Caco-2 (cell line): ENCODE measurements around the gene TIGD2. TPM values are rescaled to one million over a fixed set of nuclear protein-coding genes. Genes with fewer than 3 reads are reported as not detected.

Source experiments
- BruUV-seq: library from RNA; stranded (reverse); fragments of 400-500 nt; replicated peaks from 2 replicates; lab custom pipeline; 2021; lab: Mats Ljungman, UMichigan
- CTCF ChIA-PET: fragments of 300-600 bp; sonication (Branson Sonifier 250); formaldehyde crosslinking; loops from one replicate; lab custom pipeline; 2022; ENCODE audit warnings: antibody characterized with exemption; lab: Charles Lee
- POLR2A ChIA-PET: fragments of 300-600 bp; sonication (Branson Sonifier 250); formaldehyde crosslinking; loops from one replicate; lab custom pipeline; 2022; ENCODE audit warnings: antibody characterized with exemption; lab: Charles Lee
- DNase-seq, 2 experiments: peaks; one replicate each; pipeline versions ENCODE4 v3.0.0 to v3.0.0-alpha.2; 2020 to 2022
- H3K27me3 ChIP-seq: replicated peaks from 2 replicates; pipeline ENCODE4 v1.6.0; 2011; ENCODE audit warnings: low read length; ENCODE audit not compliant: control insufficient read depth, insufficient read depth
- H3K36me3 ChIP-seq: 2 replicates; pipeline ENCODE4 v1.5.1; 2011; ENCODE audit warnings: low read length; ENCODE audit not compliant: control insufficient read depth, insufficient read depth
- H3K4me1 ChIP-seq: fragments of 250-450 bp; sonication (Bioruptor Pico); 2 replicates; pipeline ENCODE4 v1.5.1; 2020; ENCODE audit warnings: mild to moderate bottlenecking
- H3K4me3 ChIP-seq: 2 replicates; pipeline ENCODE4 v1.5.1; 2011; ENCODE audit warnings: low read depth, mild to moderate bottlenecking, control low read depth, low read length
- H3K9me3 ChIP-seq: fragments of 250-450 bp; sonication (Bioruptor Pico); 2 replicates; pipeline ENCODE4 v1.5.1; 2020; ENCODE audit warnings: mild to moderate bottlenecking, moderate library complexity
- H3K27ac Mint-ChIP-seq: one replicate; pipeline ENCODE4 v1.8.0; 2022; ENCODE audit warnings: mixed read lengths; ENCODE audit not compliant: unreplicated experiment
- H3K27me3 Mint-ChIP-seq: one replicate; pipeline ENCODE4 v1.8.0; 2022; ENCODE audit warnings: mixed read lengths; ENCODE audit not compliant: insufficient read depth, unreplicated experiment
- H3K36me3 Mint-ChIP-seq: one replicate; pipeline ENCODE4 v1.8.0; 2022; ENCODE audit warnings: mild to moderate bottlenecking, mixed read lengths; ENCODE audit not compliant: insufficient read depth, unreplicated experiment
- H3K4me1 Mint-ChIP-seq: one replicate; pipeline ENCODE4 v1.8.0; 2022; ENCODE audit warnings: low read depth, mixed read lengths; ENCODE audit not compliant: unreplicated experiment
- H3K4me3 Mint-ChIP-seq: one replicate; pipeline ENCODE4 v1.8.0; 2022; ENCODE audit warnings: mild to moderate bottlenecking, moderate library complexity, mixed read lengths; ENCODE audit not compliant: unreplicated experiment
- H3K9me3 Mint-ChIP-seq: one replicate; pipeline ENCODE4 v1.8.0; 2022; ENCODE audit warnings: mixed read lengths; ENCODE audit not compliant: unreplicated experiment
- CTCF ChIP-seq, 2 experiments: fragments of 200-600 bp in 1 of 2; IDR thresholded peaks; 1 replicate in 1 of 2; 2 replicates in 1 of 2; pipeline versions ENCODE4 v1.5.1 to v1.8.0; 2011 to 2022; ENCODE audit warnings: antibody characterized with exemption in 1 of 2, control low read depth in 1 of 2, inconsistent platforms in 1 of 2, low read depth in 1 of 2, low read length in 1 of 2, mild to moderate bottlenecking in 1 of 2, moderate library complexity in 1 of 2; ENCODE audit not compliant: insufficient read depth in 1 of 2, severe bottlenecking in 1 of 2, unreplicated experiment in 1 of 2
- intact Hi-C: fragments of 100-400 bp; cut with micrococcal nuclease; formaldehyde crosslinking; loops from one replicate; pipeline ENCODE4 v1.10.0; 2022; ENCODE audit not compliant: unreplicated experiment
- total RNA-seq: library from RNA; stranded (reverse); gene quantifications from 2 replicates; pipeline ENCODE4 v1.2.3, GENCODE V29; 2022

Gene TIGD2
- total RNA-seq, 1 experiment from 2014 or later = 25.4 TPM

- Histone ChIP-seq H3K9me3 (no peaks in the 10 kb centered on the region; the same call in 1 of the 2 replicates), H3K4me3 (no peak overlapping the region), H3K4me1 (peaks cover 7% of the 10 kb centered on the region; the same call in 1 of the 2 replicates), H3K27me3 (no peaks in the 10 kb centered on the region), H3K36me3 (peaks cover under 1% of the 10 kb centered on the region; the same call in 1 of the 2 replicates)
- intact Hi-C loops = no loop called here
- no TSS peak for BruUV-seq
- Mint-ChIP-seq H3K27me3 (no peaks in the 10 kb centered on the region), H3K36me3 (peaks cover 26% of the 10 kb centered on the region), H3K9me3 (no peaks in the 10 kb centered on the region), H3K27ac (no peak overlapping the region), H3K4me3 (no peak overlapping the region), H3K4me1 (peaks cover 19% of the 10 kb centered on the region)
- ChIA-PET CTCF (no interaction called here), POLR2A (no interaction called here)
- no peak for TF ChIP-seq CTCF (IDR thresholded peaks at IDR 0.05; ENCODE audit: insufficient read depth in 1 of 2, low read depth in 1 of 2, low read length in 1 of 2, severe bottlenecking in 1 of 2, unreplicated experiment in 1 of 2)
- no peak for DNase-seq
Observed at GRCh38 chr4:89108091-89108490, 3.2 kb upstream of the TIGD2 start.

GRCh38 chr4:89109841-89110540 lies 1.3 kb upstream of the TIGD2 start:
- intact Hi-C loops = loop anchor here (1.0 to 5.0 kb wide), 4 partner anchors 49 to 287 kb away; partner anchors contain the start of gene FAM13A
- H3K36me3 Mint-ChIP-seq = peaks cover 43% of the 10 kb centered on the region
- peaks cover 1% of the 10 kb centered on the region; the same call in 1 of the 2 replicates for H3K36me3 ChIP-seq
- no peaks in the 10 kb centered on the region for H3K9me3 Mint-ChIP-seq
- peak overlapping the region; percentile 86 for H3K4me3 ChIP-seq
- BruUV-seq = TSS peak; percentile 12
- H3K4me1 Mint-ChIP-seq = peaks cover 25% of the 10 kb centered on the region
- no peak for DNase-seq
- ChIA-PET POLR2A (no interaction called here), CTCF (no interaction called here)
- H3K4me1 ChIP-seq = peaks cover 11% of the 10 kb centered on the region; the same call in 1 of the 2 replicates
- H3K27me3 Mint-ChIP-seq = no peaks in the 10 kb centered on the region
- H3K27ac Mint-ChIP-seq = peak overlapping the region; percentile 58
- H3K9me3 ChIP-seq = no peaks in the 10 kb centered on the region; the same call in 1 of the 2 replicates
- TF ChIP-seq CTCF (IDR thresholded peaks at IDR 0.05; ENCODE audit: insufficient read depth in 1 of 2, low read depth in 1 of 2, low read length in 1 of 2, severe bottlenecking in 1 of 2, unreplicated experiment in 1 of 2) = no peak
- peak overlapping the region; percentile 98 for H3K4me3 Mint-ChIP-seq
- no peaks in the 10 kb centered on the region for H3K27me3 ChIP-seq

GRCh38 chr4:89110541-89110985 lies 770 bp upstream of the TIGD2 start:
- ChIA-PET CTCF (no interaction called here), POLR2A (no interaction called here)
- Histone ChIP-seq H3K27me3 (no peaks in the 10 kb centered on the region), H3K4me1 (peaks cover 11% of the 10 kb centered on the region; the same call in 1 of the 2 replicates), H3K9me3 (no peaks in the 10 kb centered on the region; the same call in 1 of the 2 replicates), H3K36me3 (peaks cover 1% of the 10 kb centered on the region; the same call in 1 of the 2 replicates), H3K4me3 (peak overlapping the region; percentile 86)
- intact Hi-C loops = loop anchor here (1.0 to 5.0 kb wide), 4 partner anchors 48 to 287 kb away; partner anchors contain the start of gene FAM13A
- H3K4me1 Mint-ChIP-seq = peaks cover 31% of the 10 kb centered on the region
- H3K27ac Mint-ChIP-seq = peak overlapping the region; percentile 58
- no TSS peak for BruUV-seq
- H3K36me3 Mint-ChIP-seq = peaks cover 48% of the 10 kb centered on the region
- H3K27me3 Mint-ChIP-seq = no peaks in the 10 kb centered on the region
- no peaks in the 10 kb centered on the region for H3K9me3 Mint-ChIP-seq
- peak in 1 of 2 experiments; percentile 42 for DNase-seq
- H3K4me3 Mint-ChIP-seq = peak overlapping the region; percentile 98
- no peak for TF ChIP-seq CTCF (IDR thresholded peaks at IDR 0.05; ENCODE audit: insufficient read depth in 1 of 2, low read depth in 1 of 2, low read length in 1 of 2, severe bottlenecking in 1 of 2, unreplicated experiment in 1 of 2)
